ENCODE measurements around the gene MOB3A. TPM values are rescaled to one million over a fixed set of nuclear protein-coding genes. Genes with fewer than 3 reads are reported as not detected.

Gene MOB3A
- total and polyA plus RNA-seq, 8 donors = 9.9 to 181 (median 25.9) TPM

DNA sequence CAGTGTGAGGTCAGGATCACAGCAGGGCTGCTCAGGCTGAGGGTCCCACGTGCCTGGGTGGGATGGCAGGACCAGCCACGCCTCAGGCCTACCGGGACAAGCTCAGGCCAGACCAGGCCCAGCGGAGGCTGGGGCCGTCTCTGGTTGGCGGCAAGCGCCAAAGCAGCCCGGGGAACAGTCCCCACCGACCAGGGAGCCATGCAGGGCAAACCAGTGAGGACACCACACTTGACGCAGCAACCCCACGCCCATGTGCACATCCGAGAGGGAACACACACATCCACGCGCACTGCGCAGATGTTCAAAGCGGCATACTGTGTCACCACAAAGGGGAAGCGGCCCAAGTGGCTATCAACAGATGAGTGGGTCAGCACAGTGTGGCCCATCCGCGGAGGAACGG is 15.8 kb upstream of the MOB3A start:
- H3K27ac ChIP-seq = no peak overlapping the region
- H3K36me3 ChIP-seq = peaks cover 93 to 100% (median 100%) of the 10 kb centered on the region in 4 donors
- H3K4me1 ChIP-seq = no peaks in the 10 kb centered on the region
- WGBS, 5 donors = 85 to 92% (median 91%) methylated on average over 8 to 20 of the region's 20 CpGs
- DNase-seq = no peak
- TF ChIP-seq POLR2A (IDR thresholded peaks at IDR 0.05) (no peak), EP300 (IDR thresholded peaks at IDR 0.05) (no peak), POLR2AphosphoS5 (IDR thresholded peaks at IDR 0.05) (no peak)
- TF ChIP-seq, protein P1, sequence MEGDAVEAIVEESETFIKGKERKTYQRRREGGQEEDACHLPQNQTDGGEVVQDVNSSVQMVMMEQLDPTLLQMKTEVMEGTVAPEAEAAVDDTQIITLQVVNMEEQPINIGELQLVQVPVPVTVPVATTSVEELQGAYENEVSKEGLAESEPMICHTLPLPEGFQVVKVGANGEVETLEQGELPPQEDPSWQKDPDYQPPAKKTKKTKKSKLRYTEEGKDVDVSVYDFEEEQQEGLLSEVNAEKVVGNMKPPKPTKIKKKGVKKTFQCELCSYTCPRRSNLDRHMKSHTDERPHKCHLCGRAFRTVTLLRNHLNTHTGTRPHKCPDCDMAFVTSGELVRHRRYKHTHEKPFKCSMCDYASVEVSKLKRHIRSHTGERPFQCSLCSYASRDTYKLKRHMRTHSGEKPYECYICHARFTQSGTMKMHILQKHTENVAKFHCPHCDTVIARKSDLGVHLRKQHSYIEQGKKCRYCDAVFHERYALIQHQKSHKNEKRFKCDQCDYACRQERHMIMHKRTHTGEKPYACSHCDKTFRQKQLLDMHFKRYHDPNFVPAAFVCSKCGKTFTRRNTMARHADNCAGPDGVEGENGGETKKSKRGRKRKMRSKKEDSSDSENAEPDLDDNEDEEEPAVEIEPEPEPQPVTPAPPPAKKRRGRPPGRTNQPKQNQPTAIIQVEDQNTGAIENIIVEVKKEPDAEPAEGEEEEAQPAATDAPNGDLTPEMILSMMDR (IDR thresholded peaks at IDR 0.05) = no peak
- H3K9me3 ChIP-seq = no peaks in the 10 kb centered on the region
- intact Hi-C loops (cut with DNase I; ENCODE audit: low total_unique reads) = no loop called here
- no peak overlapping the region for H3K4me3 ChIP-seq
- no peaks in the 10 kb centered on the region for H3K27me3 ChIP-seq

DNA sequence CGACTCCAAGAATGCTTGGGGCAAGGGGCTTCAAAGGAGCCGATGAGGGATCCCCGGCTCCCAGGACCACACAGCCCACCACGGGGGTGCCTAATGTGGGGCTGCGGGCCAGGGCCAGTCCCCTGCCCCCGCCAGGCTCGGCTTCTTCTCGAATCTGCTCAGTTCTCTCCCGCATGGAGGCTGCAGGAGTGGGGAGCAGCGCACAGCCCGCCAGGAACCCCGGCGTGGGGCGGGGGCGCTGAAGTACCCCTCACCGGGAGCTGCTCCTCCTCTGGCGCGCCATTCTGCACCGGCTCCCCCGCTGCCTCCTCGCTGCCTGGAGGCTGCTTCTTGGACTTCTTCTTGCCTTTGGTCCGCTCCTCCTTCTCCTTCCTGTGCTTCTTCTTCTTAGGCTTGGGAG is 15.3 kb upstream of the MOB3A start:
- Histone ChIP-seq H3K4me3 (no peak overlapping the region), H3K36me3 (peaks cover 92 to 100% (median 100%) of the 10 kb centered on the region in 4 donors), H3K27ac (no peak overlapping the region), H3K9me3 (no peaks in the 10 kb centered on the region), H3K27me3 (no peaks in the 10 kb centered on the region), H3K4me1 (no peaks in the 10 kb centered on the region)
- TF ChIP-seq POLR2AphosphoS5 (IDR thresholded peaks at IDR 0.05) = no peak
- no peak for TF ChIP-seq EP300 (IDR thresholded peaks at IDR 0.05)
- TF ChIP-seq, protein P1 (IDR thresholded peaks at IDR 0.05) = no peak
- TF ChIP-seq POLR2A (IDR thresholded peaks at IDR 0.05) = no peak
- intact Hi-C loops (cut with DNase I; ENCODE audit: low total_unique reads) = no loop called here
- no peak for DNase-seq
- WGBS, 5 donors = 91 to 97% (median 93%) methylated on average over 16 to 22 of the region's 22 CpGs

DNA sequence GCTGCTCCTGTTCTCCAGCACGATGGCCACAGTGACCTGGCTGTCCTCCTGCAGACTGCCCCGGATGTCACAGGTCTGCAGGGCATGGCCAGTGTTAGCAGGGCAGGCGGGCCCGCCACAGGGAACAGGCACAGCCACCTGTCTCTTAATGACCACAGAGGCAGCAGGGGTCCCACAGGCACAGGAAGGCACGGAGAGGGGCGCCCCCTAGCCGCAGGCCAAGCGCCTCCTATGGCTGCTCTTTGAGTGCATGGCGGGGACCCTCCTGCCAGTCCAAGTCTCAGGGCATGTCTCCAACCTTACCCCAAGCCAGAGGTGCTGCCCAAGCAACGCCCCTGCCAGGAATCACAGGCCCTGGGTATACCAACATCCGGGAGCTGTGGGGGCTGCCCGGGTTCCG is 14.7 kb upstream of the MOB3A start:
- peaks cover 0 to 2% (median 0%) of the 10 kb centered on the region in 4 donors for H3K9me3 ChIP-seq
- DNase-seq = no peak
- H3K4me1 ChIP-seq = no peaks in the 10 kb centered on the region
- H3K36me3 ChIP-seq = peaks cover 92 to 100% (median 100%) of the 10 kb centered on the region in 4 donors
- H3K27ac ChIP-seq = no peak overlapping the region
- no peak overlapping the region for H3K4me3 ChIP-seq
- no peaks in the 10 kb centered on the region for H3K27me3 ChIP-seq
- WGBS, 5 donors = 88 to 96% (median 93%) methylated on average over 4 to 13 of the region's 13 CpGs
- intact Hi-C loops (cut with DNase I; ENCODE audit: low total_unique reads) = no loop called here
- TF ChIP-seq, protein P1 (IDR thresholded peaks at IDR 0.05) = no peak
- no peak for TF ChIP-seq POLR2AphosphoS5 (IDR thresholded peaks at IDR 0.05)
- no peak for TF ChIP-seq POLR2A (IDR thresholded peaks at IDR 0.05)
- no peak for TF ChIP-seq EP300 (IDR thresholded peaks at IDR 0.05)

DNA sequence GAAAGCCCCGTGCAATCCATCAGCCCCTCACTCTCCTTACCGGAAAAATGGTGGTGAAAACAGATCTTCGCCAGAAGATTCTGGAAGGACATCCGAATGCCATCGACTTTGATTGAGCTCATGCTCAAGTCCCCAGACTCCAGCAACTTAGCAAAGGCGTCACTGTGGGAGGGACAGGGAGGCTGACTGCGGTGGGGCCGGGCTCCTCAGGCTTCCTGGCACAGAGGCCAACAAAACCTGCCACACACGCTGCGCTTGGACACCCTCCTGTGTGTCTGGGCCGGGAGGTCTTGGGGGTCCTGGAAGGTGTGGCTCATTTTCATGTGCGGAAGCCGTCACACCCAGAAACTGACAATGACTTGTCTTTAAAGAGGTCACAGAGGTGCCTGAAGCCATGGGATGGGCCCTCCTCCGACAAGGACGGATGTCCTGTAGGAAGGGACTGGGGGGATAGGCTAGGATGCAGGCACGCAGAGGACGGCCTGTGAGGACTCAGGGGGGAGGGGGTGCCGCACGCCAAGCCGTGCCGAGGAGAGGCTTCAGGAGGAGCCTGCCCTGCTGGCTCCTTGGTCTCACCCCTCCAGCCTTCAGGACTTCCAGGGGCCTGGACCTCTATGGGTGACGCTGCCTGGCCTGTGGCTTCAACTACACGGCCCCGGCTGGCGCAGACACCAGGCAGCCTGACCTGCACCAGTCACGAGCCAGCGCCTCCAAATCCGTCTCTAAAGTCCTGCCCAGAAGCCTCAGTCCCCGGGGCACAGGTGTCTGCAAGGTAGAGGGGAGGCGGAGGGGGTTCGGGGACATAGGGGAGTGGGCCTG is 13.1 kb upstream of the MOB3A start:
- Histone ChIP-seq H3K36me3 (peaks cover 81 to 98% (median 97%) of the 10 kb centered on the region in 4 donors), H3K27ac (no peak overlapping the region), H3K4me1 (no peaks in the 10 kb centered on the region), H3K4me3 (no peak overlapping the region), H3K27me3 (no peaks in the 10 kb centered on the region), H3K9me3 (peaks cover 0 to 9% (median 0%) of the 10 kb centered on the region in 4 donors)
- intact Hi-C loops (cut with DNase I; ENCODE audit: low total_unique reads) = no loop called here
- TF ChIP-seq, protein P1 (IDR thresholded peaks at IDR 0.05) = no peak
- TF ChIP-seq POLR2AphosphoS5 (IDR thresholded peaks at IDR 0.05) (no peak), EP300 (IDR thresholded peaks at IDR 0.05) (no peak), POLR2A (IDR thresholded peaks at IDR 0.05) (no peak)
- DNase-seq = no peak
- 86 to 93% (median 89%) methylated on average over 21 to 31 of the region's 31 CpGs for WGBS, 5 donors

Data from stomach (tissue), 9 donors.